Measurements from ENCODE around the gene TNNT1. TPM values are rescaled to one million over a fixed set of nuclear protein-coding genes. Genes with fewer than 3 reads are reported as not detected.
"Not testable (repeated sequence)": the region's sequence is repeated elsewhere in the genome, so short reads cannot be mapped to it uniquely, and the experiment has no call there.

The TNNT1 gene
- total RNA-seq, 1 experiment from 2014 or later, result 42.4 TPM

DNA sequence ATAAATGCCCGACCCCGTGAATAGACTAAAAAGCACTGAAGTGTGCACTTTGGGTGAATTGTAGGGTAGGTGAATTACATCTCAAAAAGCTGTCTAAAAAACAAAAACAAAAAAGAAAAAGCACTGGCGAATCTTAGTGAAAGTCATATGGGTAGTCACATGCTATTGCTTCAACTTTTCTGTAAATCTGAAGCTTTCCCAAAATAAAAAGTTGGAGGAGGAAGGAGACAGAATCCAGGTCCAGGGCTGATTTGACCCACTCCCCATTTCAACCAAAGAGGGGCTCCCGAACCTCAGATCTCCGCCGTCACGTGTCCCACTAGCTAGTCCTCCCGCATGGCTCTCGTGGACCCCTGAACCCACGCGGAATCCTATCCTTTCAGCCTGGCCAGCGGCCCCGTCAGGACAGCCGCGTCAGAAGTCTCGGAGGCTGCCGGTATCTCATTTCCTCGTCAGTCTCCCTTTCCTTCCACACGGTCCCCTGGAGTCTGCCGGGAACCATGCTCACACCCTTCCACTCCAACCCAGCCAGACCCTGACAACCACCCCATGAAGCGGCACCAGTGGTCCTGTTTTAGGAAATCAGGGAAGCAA, 37.7 kb downstream of the TNNT1 start:
- no peak for DNase-seq (ENCODE audit: low read depth)

DNA sequence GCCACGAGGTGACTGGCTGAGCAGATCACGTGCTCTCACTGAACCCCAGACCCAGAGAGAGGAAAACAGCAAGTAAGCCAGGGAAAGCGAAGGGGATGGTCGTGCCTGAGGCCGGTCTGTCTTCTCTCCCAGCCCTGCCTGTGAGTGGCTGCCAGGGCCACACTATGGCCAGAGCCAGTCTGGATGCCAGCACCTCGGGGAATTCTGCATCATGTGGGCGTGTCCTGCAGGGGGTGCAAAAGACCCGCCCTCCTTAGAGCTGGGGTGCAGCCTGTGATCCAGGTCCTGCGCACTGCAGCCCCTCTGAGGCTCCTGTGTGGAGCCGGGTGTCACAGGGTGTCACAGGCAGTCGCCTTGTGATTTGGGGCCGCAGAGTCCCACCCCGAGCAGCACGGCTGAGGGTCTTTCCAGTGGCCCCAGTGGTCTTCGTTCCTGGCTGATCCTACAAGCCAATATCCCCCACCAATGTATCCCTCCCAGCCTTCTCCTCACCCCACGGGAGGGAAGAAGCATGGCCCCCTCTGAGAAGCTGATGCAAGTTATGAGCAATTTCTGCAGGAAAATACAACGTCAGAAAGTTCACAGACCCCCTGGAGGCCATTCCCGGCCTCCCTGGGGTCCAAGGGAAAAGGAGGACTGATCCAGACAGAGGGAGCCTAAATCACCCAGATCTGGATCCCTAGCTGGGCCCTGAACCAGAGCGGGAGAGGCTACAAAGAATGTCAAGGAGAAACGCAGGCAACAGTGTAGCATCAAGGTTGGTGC, 39.3 kb downstream of the TNNT1 start:
- DNase-seq (ENCODE audit: low read depth), result no peak

DNA sequence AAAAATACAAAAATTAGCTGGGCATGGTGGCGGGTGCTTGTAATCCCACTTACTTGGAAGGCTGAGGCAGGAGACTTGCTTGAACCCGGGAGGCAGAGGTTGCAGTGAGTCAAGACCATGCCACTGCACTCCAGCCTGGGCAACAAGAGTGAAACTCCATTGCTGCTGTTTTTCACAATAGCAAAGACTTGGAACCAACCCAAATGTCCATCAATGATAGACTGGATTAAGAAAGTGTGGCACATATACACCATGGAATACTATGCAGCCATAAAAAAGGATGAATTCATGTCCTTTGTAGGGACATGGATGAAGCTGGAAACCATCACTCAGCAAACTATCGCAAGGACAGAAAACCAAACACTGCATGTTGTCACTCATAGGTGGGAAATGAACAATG, 41.8 kb downstream of the TNNT1 start:
- DNase-seq (ENCODE audit: low read depth), result not testable (repeated sequence)

DNA sequence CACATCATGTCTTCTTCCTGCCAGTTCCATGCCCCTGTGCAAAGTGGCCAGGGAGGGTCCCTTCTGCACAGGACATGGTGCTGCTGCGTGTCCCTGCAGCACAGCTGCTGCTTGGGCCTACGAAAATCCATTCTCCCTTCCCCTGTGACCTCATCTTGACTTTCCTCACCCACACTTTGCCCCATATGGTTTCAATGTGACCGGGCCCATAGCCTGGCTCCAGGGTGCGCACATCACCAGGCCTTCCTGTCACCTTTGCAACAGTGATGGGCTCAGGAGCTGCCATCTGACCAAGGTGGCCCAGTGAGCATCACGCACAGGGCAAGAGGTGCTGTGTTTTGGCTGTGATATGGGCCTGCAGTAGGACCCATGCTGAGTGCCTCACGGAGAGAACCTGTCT, 42.4 kb downstream of the TNNT1 start:
- DNase-seq (ENCODE audit: low read depth), result no peak

DNA sequence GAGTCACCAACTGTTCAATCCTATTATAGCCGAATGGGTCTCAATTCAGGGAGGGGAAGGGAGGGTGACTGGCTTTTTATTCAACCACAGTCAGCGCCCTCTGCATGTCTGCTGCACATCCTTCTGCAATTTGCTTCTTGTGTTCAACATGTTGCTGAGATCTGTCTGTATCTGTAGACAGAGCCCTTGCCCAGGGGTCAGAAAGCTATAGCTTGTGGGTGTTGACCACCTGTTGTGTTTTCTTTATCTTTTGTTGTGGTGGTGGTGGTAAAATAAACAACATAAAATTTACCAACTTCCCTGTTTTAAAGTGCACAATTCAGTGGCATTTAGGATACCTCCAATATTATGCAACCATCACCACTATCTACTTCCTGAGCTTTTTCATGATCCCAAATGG, 43.8 kb downstream of the TNNT1 start:
- DNase-seq (ENCODE audit: low read depth), result no peak

DNA sequence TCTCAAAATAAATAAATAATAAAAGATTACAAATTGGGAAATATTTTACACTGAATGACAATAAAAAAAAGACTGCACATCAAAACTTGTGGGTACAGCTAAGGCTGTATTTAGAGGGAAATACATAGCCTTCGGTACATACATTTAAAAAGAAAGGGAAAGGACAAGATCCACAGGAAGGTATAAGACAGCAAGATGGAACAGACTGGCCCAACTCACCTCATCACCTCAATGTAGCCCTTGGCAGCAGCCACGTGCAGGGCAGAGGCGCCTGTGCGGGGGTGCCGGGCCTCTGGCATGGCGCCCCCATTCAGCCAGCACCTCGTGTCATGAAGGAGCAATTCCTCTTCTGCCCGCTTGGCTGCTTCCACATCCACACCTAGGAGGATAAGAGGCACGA, 45.8 kb downstream of the TNNT1 start:
- DNase-seq (ENCODE audit: low read depth), result no peak

DNA sequence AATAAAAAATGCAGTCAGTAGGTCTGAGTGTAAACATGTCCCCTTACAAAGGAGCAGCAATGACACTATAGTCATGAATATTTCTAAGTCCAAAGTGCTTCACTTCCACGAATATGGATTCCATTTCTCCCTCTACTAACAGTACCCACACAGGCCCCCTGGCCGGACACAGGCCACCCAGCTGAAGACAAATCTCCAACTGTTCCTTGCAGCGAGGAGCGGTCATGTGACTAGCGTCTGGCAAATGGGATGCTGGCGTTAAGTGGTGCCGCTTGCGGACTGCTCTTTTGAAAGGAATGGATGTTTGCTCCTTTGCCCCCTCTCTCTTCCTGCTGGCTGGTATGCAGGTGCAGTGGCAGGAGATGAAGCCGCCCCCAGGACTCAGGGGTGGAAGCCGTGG, 47.7 kb downstream of the TNNT1 start:
- DNase-seq (ENCODE audit: low read depth), result no peak

DNA sequence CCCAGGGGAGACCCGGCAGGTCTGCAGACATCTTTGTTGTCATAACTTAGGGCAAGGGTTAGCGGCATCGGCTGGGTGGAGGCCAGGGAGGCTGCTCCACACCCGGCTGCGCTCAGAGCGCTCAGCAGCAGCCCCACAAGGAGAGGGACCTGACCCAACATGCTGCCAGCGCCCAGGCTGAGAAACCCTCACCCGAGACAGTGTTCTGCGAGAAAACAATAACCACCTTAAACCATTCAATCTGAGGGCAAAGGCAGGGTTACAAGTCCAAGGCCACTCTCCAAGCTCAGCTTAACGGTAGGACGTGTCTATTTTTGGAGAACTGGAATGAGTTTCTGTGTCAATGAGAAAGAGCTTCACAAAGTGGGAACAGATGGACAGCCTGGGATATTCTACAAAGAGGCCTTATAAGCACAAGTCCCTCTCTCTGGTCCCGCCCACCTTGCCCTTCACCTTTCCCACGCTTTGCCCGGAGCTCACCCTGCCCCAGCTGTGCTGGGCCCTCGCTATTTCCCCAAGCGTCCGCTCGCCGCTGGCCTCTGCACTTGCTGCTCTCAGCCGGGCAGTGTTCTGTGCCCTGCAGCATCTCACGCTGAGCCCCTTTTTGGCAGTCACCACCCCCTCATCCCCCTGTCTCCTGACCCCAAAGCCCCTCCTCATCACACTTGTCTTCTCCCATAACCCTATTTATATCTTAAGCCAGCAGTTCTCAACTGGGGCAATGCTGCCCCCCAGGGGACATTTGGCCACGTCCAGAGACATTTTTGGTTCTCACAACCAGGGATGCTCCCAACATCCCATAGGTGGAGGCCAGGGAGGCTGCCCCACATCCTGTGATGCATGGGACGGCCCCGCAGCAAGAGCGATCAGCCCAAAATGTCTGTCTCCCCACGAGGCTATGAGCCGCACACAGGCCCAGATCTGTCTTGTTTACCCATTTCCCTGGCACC, 49.2 kb downstream of the TNNT1 start:
- DNase-seq (ENCODE audit: low read depth), result no peak

DNA sequence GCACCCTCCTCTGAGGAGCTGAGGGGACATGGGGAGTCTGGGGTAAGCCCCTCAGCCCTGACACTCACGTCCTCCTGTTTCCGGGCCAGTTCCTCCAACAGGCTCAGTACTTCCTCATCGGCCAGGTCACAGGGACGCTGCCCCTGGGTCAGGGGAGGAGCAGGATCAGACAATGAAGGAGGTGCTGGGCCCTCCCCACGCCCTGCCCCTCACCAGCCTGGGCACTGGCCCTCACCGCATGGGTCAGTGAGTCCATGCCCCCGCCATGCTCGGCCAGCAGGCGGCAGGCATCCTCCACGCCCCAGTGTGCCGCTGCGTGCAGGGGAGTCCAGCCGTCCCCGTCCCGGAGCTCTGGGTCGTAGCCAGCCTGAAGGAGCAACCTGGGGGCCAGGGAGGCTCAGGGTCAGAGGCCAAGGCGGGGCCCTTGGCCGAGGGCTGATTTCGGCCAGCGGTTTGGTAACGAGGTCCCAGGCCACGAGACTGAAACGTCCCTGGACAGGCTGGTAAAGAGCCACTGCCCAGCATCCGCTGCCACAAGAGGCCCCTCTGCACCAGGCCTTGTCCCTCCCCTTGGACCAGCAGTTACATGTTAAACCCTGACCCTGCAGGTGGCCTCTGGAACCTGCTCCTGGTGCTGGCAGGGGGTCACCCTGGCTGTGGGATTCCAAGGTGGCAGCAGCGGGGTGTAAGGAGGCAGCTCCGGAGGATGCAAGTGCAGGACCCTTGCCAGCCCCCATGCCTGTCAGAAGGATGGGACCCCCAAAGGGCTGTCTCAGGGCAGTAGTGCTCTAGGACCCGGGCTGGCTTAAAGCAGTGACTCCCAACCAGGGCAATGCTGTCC, 50.1 kb downstream of the TNNT1 start:
- no peak for DNase-seq (ENCODE audit: low read depth)

DNA sequence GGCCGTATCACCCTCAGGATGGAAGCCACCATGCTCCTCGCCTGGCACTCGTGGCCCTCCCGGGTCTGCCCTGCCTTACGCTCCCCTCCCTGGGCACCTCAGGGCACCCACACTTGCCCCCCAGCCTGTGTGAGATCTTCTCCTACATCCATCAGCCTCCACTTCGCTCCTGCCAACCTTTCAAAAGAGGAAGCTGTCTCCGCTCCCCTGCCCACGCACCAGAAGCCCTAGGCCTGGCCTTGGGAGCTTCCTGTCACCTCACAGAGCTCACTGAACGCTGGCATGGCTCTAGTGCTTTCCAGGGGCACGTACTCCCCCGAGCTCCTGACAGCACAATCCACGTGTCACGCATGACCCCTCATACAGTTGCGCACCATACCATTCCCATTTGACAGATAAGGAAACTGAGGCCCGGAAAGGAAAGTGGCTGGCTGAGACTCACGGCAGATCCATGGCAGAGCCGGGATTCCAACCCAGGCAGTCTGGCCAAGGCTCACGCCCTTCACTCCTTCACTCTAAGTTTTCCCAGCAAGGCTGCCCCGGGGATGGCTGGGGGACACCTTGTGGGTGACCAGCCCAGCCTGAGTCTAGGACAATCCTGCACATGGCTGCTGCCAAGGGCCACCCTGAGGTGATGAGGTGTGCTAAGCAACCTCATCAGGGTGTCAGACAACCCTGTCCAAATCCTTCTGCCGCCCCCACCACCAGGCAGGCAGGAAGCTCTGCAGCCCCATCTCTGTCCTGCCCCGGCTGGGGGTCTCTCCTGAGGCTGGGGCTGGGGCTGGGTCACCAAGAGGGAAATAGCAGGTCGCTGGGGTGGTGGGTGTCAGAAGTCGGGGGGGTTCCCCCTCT, 50.9 kb downstream of the TNNT1 start:
- DNase-seq (ENCODE audit: low read depth), result no peak

DNA sequence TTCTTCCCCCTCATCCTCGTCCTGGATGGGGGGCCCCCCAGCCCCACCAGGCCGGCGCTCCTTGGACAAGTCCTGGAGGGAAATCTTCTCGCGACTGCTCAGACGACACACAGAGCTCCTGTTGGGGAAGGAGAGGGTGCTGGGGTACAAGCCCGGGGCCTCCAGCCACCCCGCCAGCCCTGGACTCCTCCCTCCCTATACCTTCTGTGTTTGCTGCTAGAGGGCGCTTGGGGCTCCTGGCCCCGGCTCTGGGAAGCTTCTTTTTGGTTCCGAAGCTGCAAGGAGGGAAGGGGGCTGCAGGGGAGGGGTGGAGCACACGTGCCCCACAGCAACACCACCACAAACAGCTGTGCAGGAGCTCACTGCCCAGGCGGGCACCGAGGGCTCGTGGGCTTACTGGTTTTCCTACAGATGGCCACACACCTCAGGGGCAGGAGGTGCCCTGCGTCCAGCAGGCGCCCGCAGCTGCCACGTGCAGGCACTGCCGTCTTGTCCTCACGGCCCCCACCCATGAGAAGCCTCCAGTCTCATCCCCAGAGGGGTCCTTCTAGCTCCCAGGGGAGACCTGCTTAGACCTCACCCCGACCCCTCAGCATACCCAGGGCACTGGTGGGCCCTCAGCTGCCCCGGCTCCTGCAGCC, 52.8 kb downstream of the TNNT1 start:
- DNase-seq (ENCODE audit: low read depth), result no peak

DNA sequence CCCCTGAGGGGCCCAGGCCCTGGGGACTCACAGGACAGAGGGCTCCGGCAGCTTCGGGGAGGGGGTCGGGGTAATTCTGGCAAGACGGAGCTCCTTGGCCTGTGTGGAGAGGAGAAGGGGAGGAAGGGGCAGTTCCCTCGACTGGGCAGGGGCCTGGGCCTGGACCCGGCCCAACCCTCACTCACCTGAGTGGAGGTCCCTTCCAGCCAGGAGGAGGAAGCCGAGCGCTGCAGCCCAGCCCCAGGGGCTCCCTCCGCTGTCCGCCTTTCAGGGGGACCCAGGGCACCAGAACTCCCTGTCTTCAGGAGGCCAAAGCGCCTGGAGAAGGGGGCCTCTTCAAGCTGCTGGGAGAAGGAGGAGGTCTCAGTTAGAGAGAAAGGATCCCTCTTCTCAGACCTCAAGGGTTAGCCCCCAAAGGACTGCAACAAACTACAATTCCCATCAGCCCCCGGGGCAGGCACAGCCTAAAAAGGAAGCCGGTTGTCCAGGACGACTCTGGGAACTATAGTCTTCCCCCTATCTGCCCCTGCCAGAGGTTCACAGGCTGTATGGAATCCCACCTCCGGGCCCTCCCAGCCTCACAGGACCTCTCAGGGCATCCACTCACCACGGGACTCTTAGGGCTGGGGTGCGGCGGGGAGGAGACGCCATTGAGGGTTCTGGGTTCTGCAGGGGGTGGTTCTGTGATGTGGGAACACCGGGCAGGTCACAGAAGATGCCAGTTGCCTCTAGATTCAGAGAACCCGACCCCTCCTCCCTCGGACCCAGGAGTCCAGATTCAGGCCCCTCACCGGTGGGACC, 53.5 kb downstream of the TNNT1 start:
- no peak for DNase-seq (ENCODE audit: low read depth)

DNA sequence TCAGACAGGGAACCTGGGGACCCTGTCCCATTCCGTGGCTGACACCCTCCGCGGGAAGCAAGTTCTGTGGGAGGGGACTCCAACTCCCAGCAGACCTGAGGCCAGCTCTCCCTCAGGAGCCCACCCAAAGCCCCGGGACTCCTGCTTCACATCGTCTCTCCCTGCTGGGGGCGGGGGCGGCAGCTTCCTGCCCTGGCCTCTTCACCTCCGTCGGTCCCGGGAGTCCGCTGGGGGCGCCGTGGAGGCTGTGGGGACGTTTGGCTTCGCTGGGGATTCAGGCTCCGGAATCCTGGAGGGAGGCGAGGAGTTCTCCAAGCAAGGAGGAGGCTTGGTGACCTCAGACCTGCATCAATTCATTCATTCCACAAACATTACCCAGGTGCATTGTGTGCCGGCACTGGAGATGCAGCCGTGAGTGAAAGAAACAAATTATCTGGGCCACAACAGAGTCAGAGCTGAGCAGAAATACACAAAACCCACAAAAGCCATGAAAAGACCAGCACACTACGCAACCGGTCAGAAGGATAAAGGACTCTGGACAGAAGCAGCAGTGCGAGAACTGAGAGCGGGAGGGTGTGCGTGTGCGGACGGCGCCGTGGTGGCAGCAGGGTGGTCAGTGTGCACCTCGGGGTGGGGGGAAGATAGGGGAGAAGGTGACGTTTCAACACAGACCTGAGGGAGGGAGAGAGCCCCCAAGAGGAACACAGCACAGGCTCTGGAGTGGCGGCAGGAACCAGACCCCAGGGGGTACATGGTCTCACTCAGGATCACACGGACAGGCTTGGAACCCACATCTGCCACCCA, 54.3 kb downstream of the TNNT1 start:
- no peak for DNase-seq (ENCODE audit: low read depth)

DNA sequence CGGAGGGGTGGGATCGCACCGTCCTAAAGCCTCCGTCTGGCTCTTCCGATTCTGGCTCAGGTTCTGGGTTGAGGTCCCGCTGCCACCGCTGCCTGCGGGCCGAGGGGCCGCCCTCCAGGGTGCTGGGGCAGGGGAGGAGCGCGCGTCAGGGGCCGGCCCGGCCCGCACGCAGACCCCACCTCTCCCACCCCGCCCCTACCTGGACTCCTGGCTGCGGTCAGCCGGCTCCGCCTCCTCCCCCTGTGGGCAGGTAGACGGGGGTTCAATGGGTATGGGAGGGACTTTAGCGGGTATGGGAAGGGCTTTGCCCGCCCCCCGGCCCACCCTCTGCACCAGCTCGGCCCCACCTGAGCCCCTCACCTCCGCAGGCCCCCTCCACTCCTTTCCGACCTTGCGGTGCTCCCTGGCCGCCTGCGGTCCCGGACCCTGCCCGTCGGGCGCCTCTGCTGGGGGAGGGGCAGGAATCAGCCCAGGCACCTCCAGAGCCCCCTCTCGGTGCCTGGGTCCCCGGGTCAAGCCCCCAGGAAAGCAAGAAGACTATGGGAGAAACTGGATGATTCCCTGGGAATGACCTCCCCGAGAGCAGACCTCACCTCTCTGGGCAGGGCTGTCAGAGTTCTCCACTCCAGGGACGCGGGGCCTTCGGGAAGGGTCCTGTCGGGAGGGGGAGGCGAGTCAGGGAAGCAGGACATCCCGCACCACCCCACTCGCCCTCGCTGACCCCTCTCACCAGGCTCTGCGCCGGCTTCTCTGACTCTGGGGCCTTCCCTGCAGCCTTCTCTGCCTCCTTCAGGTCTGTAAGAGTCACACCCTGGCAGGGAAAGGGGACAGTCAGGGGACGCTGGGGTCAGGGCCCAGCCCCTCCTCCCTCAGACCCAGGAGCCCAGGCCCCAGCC, 56.3 kb downstream of the TNNT1 start:
- DNase-seq (ENCODE audit: low read depth), result no peak

DNA sequence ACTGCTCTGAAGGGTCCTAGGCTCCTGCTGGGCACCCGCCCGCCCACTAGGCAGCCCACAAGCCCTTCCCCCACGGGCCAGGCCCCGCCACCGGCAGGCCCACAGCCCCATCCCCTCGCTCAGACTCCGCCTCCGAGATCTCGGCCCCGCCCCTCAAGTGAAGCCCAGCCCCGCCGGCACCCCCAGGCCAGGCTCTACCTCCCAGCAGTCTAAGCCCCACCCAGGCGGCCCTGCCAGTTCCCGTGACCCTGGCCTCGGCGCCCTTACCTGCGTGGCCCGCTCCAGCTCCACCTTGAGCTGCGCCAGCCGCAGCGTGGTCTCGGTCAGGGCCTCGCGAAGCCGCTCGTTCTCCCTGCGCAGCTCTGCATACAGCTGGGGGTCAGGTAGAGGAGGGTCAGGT, 57.1 kb downstream of the TNNT1 start:
- no peak for DNase-seq (ENCODE audit: low read depth)

DNA sequence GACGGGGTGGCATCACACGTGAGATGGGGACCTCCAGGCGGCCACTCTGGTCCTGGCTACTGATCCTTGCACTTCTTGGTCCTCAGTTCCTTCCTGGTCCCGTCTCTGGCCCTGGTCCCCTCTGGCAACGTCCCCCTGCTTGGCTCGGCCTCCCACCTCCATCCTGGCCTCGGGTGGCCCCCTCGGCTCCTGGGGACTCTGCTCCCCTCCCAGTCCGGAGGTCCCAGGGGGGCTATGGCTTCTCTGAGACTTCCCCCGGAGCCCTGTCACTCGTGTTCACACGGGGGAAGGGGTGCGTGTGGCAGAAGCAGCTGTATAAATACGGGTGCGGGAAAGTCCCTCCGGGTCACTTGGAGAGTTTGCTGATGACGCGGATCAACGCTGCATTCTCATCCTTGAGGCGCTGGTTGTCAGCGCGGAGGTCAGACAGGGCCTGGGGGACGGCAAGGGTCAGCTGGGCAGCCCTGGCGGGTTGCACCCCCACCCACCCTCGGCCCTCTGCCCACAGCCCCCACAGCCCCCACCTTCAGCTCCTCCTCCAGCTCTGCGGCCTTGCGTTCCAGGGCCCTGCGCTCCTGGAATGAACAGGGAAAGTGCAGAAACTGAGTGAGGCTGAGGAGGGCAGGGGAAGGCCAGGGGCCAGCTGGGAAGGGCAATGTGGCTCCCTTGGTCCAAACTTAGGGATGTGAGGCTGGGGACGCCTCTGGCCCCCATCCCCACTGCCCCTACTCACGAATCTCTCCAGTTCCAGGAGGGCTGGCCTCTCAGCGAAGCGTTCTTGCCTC, 57.7 kb downstream of the TNNT1 start:
- no peak for DNase-seq (ENCODE audit: low read depth)

DNA sequence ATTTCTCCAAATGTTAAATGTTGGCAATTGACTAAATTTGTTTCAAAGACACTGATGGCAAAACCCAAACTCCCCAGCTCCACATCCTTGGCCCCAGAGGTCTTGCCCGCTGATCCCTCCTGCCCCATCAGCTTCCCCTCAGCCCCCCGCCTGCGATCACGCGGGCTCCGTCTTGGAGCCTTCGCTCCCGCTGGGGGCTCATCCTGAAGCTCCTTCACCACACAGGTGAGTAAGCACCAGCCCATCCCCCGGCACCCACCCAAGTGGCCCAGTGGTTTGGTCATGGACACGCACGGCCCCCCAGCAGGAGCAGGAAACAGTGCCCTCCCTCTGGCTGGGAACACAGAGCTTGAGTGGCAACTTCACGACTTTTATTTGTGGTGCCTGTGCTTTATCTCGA, 58.4 kb downstream of the TNNT1 start:
- no peak for DNase-seq (ENCODE audit: low read depth)
